ENCODE data around the gene STK4.

Gene STK4

DNA sequence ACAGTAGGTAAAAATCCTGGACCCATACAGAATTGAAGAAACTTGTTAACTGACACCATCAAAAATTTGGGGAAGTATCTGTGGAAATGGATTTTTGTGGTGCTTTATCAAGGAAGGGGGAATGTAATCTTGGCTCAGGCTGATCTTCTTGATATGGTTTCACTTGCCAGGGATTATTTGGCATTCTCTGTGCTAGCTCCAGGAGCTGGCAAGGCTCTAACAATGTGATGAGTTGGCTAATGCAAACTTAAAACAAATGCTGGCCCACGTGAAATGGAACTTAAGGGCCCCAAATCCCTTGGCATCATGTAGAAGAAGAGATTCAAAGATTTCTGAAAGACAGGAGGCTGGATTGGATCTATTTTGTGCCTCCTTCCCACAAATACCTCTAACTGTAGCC lies 121.5 kb downstream of the STK4 start:
- H3K4me1 ChIP-seq (ENCODE audit: control insufficient read depth in 2 of 2, insufficient read depth in 2 of 2, low read length in 2 of 2), result no peaks in the 10 kb centered on the region
- no peaks in the 10 kb centered on the region for H3K9me3 ChIP-seq (ENCODE audit: control insufficient read depth in 2 of 2, low read length in 2 of 2)
- H3K36me3 ChIP-seq (ENCODE audit: control insufficient read depth in 2 of 2, insufficient read depth in 2 of 2, low read length in 2 of 2), result peaks cover 0 to 3% of the 10 kb centered on the region in 2 donors
- no peak overlapping the region for H3K4me3 ChIP-seq (ENCODE audit: low read length in 2 of 2)
- no peak overlapping the region for H3K9ac ChIP-seq (ENCODE audit: low read depth in 1 of 2, low read length in 2 of 2)
- no peaks in the 10 kb centered on the region for H3K27me3 ChIP-seq (ENCODE audit: control insufficient read depth in 2 of 2, insufficient read depth in 2 of 2, low read length in 2 of 2)
- H3K27ac ChIP-seq (ENCODE audit: low read depth in 2 of 2, low read length in 2 of 2), result no peak overlapping the region

GRCh38 chr20:45088247-45088646 lies 121.9 kb downstream of the STK4 start:
- Histone ChIP-seq H3K36me3 (ENCODE audit: control insufficient read depth in 2 of 2, insufficient read depth in 2 of 2, low read length in 2 of 2) (no peaks in the 10 kb centered on the region), H3K27ac (ENCODE audit: low read depth in 2 of 2, low read length in 2 of 2) (no peak overlapping the region), H3K4me1 (ENCODE audit: control insufficient read depth in 2 of 2, insufficient read depth in 2 of 2, low read length in 2 of 2) (no peaks in the 10 kb centered on the region), H3K27me3 (ENCODE audit: control insufficient read depth in 2 of 2, insufficient read depth in 2 of 2, low read length in 2 of 2) (no peaks in the 10 kb centered on the region), H3K9ac (ENCODE audit: low read depth in 1 of 2, low read length in 2 of 2) (no peak overlapping the region), H3K4me3 (ENCODE audit: low read length in 2 of 2) (no peak overlapping the region), H3K9me3 (ENCODE audit: control insufficient read depth in 2 of 2, low read length in 2 of 2) (no peaks in the 10 kb centered on the region)

DNA sequence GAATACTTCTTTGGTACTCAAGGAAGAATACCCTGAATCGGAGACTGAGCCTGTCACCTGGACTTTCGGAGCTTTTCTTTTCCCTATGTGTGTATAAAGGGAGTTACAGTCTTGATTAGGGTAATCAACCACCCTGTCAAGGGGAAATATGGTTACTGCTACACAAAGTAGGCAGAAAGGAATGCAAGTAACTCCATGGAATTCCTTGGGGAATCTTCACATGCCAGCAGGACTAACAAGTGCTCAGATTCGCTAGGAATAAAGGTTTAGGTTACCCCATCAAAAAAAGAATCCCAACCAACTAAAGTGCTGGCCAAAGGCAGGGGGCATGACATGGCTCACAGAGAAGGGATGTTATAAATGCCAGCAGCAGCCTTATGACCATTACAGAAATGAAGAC lies 124.2 kb downstream of the STK4 start:
- Histone ChIP-seq H3K9me3 (ENCODE audit: control insufficient read depth in 2 of 2, low read length in 2 of 2) (no peaks in the 10 kb centered on the region), H3K4me3 (ENCODE audit: low read length in 2 of 2) (no peak overlapping the region), H3K4me1 (ENCODE audit: control insufficient read depth in 2 of 2, insufficient read depth in 2 of 2, low read length in 2 of 2) (no peaks in the 10 kb centered on the region), H3K36me3 (ENCODE audit: control insufficient read depth in 2 of 2, insufficient read depth in 2 of 2, low read length in 2 of 2) (no peaks in the 10 kb centered on the region), H3K27ac (ENCODE audit: low read depth in 2 of 2, low read length in 2 of 2) (no peak overlapping the region), H3K27me3 (ENCODE audit: control insufficient read depth in 2 of 2, insufficient read depth in 2 of 2, low read length in 2 of 2) (no peaks in the 10 kb centered on the region), H3K9ac (ENCODE audit: low read depth in 1 of 2, low read length in 2 of 2) (no peak overlapping the region)

DNA sequence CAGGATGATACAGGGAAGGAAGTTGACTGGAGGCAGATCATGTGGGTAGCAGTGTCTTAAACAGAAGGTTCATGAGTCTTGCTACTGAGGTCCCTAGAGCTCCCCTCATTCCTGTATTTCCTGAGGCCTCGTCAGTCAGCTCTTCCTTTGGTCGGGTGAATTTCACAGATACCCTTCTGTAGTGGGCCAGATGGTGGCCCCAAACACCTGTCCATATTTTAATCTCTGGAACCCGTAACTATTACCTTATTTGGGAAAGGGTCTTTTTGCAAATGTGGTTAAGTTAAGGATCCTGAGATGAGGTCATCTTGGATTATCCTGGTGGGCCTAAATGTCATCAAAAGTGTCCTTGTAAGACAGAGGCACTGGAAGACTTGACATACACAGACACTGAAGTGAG lies 125.1 kb downstream of the STK4 start:
- Histone ChIP-seq H3K9ac (ENCODE audit: low read depth in 1 of 2, low read length in 2 of 2) (no peak overlapping the region), H3K4me1 (ENCODE audit: control insufficient read depth in 2 of 2, insufficient read depth in 2 of 2, low read length in 2 of 2) (no peaks in the 10 kb centered on the region), H3K9me3 (ENCODE audit: control insufficient read depth in 2 of 2, low read length in 2 of 2) (no peaks in the 10 kb centered on the region), H3K4me3 (ENCODE audit: low read length in 2 of 2) (no peak overlapping the region), H3K36me3 (ENCODE audit: control insufficient read depth in 2 of 2, insufficient read depth in 2 of 2, low read length in 2 of 2) (no peaks in the 10 kb centered on the region), H3K27me3 (ENCODE audit: control insufficient read depth in 2 of 2, insufficient read depth in 2 of 2, low read length in 2 of 2) (peaks cover 0 to 4% of the 10 kb centered on the region in 2 donors), H3K27ac (ENCODE audit: low read depth in 2 of 2, low read length in 2 of 2) (no peak overlapping the region)

DNA sequence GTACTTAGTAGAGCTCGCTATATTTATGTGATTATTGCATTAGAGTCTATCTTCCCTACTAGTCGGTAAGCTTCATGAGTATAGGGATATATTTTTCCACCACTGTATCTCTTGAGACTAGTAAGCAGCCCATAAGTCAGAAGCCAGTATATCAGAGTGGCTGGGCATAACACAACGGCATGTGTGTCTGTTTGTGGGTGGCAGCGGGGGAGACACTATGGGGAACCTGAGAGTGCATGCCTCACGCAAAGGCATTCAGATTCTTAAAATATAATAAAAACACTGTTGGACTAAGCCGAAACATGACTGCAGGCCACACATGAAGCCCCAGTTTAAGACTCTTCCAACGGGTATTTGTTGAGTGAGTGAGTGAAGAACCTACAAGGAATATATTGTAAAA lies 126.6 kb downstream of the STK4 start:
- Histone ChIP-seq H3K9me3 (ENCODE audit: control insufficient read depth in 2 of 2, low read length in 2 of 2) (no peaks in the 10 kb centered on the region), H3K9ac (ENCODE audit: low read depth in 1 of 2, low read length in 2 of 2) (no peak overlapping the region), H3K27me3 (ENCODE audit: control insufficient read depth in 2 of 2, insufficient read depth in 2 of 2, low read length in 2 of 2) (peaks cover 6 to 11% of the 10 kb centered on the region in 2 donors), H3K4me1 (ENCODE audit: control insufficient read depth in 2 of 2, insufficient read depth in 2 of 2, low read length in 2 of 2) (peaks cover 0 to 2% of the 10 kb centered on the region in 2 donors), H3K4me3 (ENCODE audit: low read length in 2 of 2) (no peak overlapping the region), H3K36me3 (ENCODE audit: control insufficient read depth in 2 of 2, insufficient read depth in 2 of 2, low read length in 2 of 2) (no peaks in the 10 kb centered on the region), H3K27ac (ENCODE audit: low read depth in 2 of 2, low read length in 2 of 2) (no peak overlapping the region)

GRCh38 chr20:45094201-45094600 lies 127.9 kb downstream of the STK4 start:
- Histone ChIP-seq H3K27me3 (ENCODE audit: control insufficient read depth in 2 of 2, insufficient read depth in 2 of 2, low read length in 2 of 2) (peaks cover 11% of the 10 kb centered on the region in 2 donors), H3K4me1 (ENCODE audit: control insufficient read depth in 2 of 2, insufficient read depth in 2 of 2, low read length in 2 of 2) (peaks cover 0 to 2% of the 10 kb centered on the region in 2 donors), H3K4me3 (ENCODE audit: low read length in 2 of 2) (no peak overlapping the region), H3K9ac (ENCODE audit: low read depth in 1 of 2, low read length in 2 of 2) (no peak overlapping the region), H3K9me3 (ENCODE audit: control insufficient read depth in 2 of 2, low read length in 2 of 2) (no peaks in the 10 kb centered on the region), H3K27ac (ENCODE audit: low read depth in 2 of 2, low read length in 2 of 2) (no peak overlapping the region), H3K36me3 (ENCODE audit: control insufficient read depth in 2 of 2, insufficient read depth in 2 of 2, low read length in 2 of 2) (no peaks in the 10 kb centered on the region)

GRCh38 chr20:45094864-45095574 lies 128.7 kb downstream of the STK4 start:
- peaks cover 0 to 2% of the 10 kb centered on the region in 2 donors for H3K4me1 ChIP-seq (ENCODE audit: control insufficient read depth in 2 of 2, insufficient read depth in 2 of 2, low read length in 2 of 2)
- H3K27ac ChIP-seq (ENCODE audit: low read depth in 2 of 2, low read length in 2 of 2), result no peak overlapping the region
- H3K4me3 ChIP-seq (ENCODE audit: low read length in 2 of 2), result no peak overlapping the region
- no peaks in the 10 kb centered on the region for H3K36me3 ChIP-seq (ENCODE audit: control insufficient read depth in 2 of 2, insufficient read depth in 2 of 2, low read length in 2 of 2)
- no peaks in the 10 kb centered on the region for H3K9me3 ChIP-seq (ENCODE audit: control insufficient read depth in 2 of 2, low read length in 2 of 2)
- H3K9ac ChIP-seq (ENCODE audit: low read depth in 1 of 2, low read length in 2 of 2), result no peak overlapping the region
- peaks cover 11% of the 10 kb centered on the region in 2 donors for H3K27me3 ChIP-seq (ENCODE audit: control insufficient read depth in 2 of 2, insufficient read depth in 2 of 2, low read length in 2 of 2)

DNA sequence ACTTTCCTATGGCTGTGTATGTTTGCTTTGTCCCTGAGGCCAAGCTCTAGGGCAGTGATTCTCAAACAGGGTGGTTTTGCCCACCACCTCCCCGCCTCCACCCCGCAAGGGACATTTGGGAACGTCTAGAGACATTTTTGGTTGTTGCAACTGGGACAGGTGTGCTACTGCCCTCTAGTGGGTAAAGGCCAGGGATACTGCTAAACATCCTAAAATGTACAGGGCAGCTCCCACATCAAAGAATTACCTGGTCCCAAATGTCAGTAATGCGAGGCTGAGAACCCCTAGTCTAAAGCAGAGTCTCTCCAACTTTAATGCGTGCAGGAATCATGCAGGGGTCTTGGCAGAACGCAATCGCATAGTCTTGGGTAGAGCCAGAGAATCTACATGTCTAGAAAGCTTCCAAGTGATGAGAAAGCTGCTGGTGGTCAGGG lies 129.5 kb downstream of the STK4 start:
- Histone ChIP-seq H3K9ac (ENCODE audit: low read depth in 1 of 2, low read length in 2 of 2) (no peak overlapping the region), H3K9me3 (ENCODE audit: control insufficient read depth in 2 of 2, low read length in 2 of 2) (no peaks in the 10 kb centered on the region), H3K4me1 (ENCODE audit: control insufficient read depth in 2 of 2, insufficient read depth in 2 of 2, low read length in 2 of 2) (peaks cover 0 to 2% of the 10 kb centered on the region in 2 donors), H3K36me3 (ENCODE audit: control insufficient read depth in 2 of 2, insufficient read depth in 2 of 2, low read length in 2 of 2) (no peaks in the 10 kb centered on the region), H3K4me3 (ENCODE audit: low read length in 2 of 2) (no peak overlapping the region), H3K27me3 (ENCODE audit: control insufficient read depth in 2 of 2, insufficient read depth in 2 of 2, low read length in 2 of 2) (peaks cover 11 to 15% of the 10 kb centered on the region in 2 donors), H3K27ac (ENCODE audit: low read depth in 2 of 2, low read length in 2 of 2) (no peak overlapping the region)

DNA sequence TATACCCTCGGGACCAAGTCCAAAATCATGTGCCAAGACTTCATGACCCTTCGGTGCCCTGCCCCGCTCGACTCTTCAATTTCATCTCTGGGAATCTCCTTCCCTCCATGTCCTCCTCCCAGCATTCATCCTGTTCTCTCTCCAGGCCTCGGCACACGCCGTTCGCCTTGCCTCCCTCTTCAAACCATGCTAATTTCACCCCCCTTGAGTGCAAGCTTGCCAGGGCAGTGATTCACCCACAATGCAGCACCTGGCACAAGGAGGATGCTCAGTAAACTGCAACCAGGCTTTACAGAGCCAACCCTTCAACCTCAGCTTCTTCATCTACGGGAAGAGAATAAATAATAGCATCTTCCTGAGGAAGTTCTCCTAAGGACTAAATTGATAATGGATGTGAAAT lies 130.5 kb downstream of the STK4 start:
- Histone ChIP-seq H3K27me3 (ENCODE audit: control insufficient read depth in 2 of 2, insufficient read depth in 2 of 2, low read length in 2 of 2) (peaks cover 15% of the 10 kb centered on the region in 2 donors), H3K27ac (ENCODE audit: low read depth in 2 of 2, low read length in 2 of 2) (no peak overlapping the region), H3K4me1 (ENCODE audit: control insufficient read depth in 2 of 2, insufficient read depth in 2 of 2, low read length in 2 of 2) (peaks cover 0 to 2% of the 10 kb centered on the region in 2 donors), H3K9ac (ENCODE audit: low read depth in 1 of 2, low read length in 2 of 2) (no peak overlapping the region), H3K36me3 (ENCODE audit: control insufficient read depth in 2 of 2, insufficient read depth in 2 of 2, low read length in 2 of 2) (no peaks in the 10 kb centered on the region), H3K9me3 (ENCODE audit: control insufficient read depth in 2 of 2, low read length in 2 of 2) (no peaks in the 10 kb centered on the region), H3K4me3 (ENCODE audit: low read length in 2 of 2) (no peak overlapping the region)

GRCh38 chr20:45097485-45098102 lies 131.3 kb downstream of the STK4 start:
- no peaks in the 10 kb centered on the region for H3K9me3 ChIP-seq (ENCODE audit: control insufficient read depth in 2 of 2, low read length in 2 of 2)
- H3K36me3 ChIP-seq (ENCODE audit: control insufficient read depth in 2 of 2, insufficient read depth in 2 of 2, low read length in 2 of 2), result no peaks in the 10 kb centered on the region
- no peak overlapping the region for H3K9ac ChIP-seq (ENCODE audit: low read depth in 1 of 2, low read length in 2 of 2)
- H3K4me3 ChIP-seq (ENCODE audit: low read length in 2 of 2), result no peak overlapping the region
- H3K27me3 ChIP-seq (ENCODE audit: control insufficient read depth in 2 of 2, insufficient read depth in 2 of 2, low read length in 2 of 2), result peaks cover 15% of the 10 kb centered on the region in 2 donors
- H3K4me1 ChIP-seq (ENCODE audit: control insufficient read depth in 2 of 2, insufficient read depth in 2 of 2, low read length in 2 of 2), result peaks cover 0 to 2% of the 10 kb centered on the region in 2 donors
- no peak overlapping the region for H3K27ac ChIP-seq (ENCODE audit: low read depth in 2 of 2, low read length in 2 of 2)
